Thyroid gland (tissue), 4 donors: ENCODE data around the gene RIPOR2.

ENCODE experiments used
- POLR2A ChIP-seq, 2 donors: fragments of 450-650 bp; IDR thresholded peaks; one replicate each; pipeline ENCODE4 v1.6.1; 2017; ENCODE audit warnings: antibody characterized with exemption in 2 of 2, mild to moderate bottlenecking in 2 of 2, moderate library complexity in 1 of 2
- TF ChIP-seq, protein P1 (sequence below), 6 experiments: fragments of 200-600 bp in 3 of 6; fragments of 450-650 bp in 3 of 6; sonication (generic) in 3 of 6; IDR thresholded peaks; one replicate each; pipeline ENCODE4 v1.5.1; 2016 to 2019; ENCODE audit warnings: antibody characterized with exemption in 6 of 6, mild to moderate bottlenecking in 2 of 6, inconsistent platforms in 1 of 6, moderate library complexity in 1 of 6

DNA sequence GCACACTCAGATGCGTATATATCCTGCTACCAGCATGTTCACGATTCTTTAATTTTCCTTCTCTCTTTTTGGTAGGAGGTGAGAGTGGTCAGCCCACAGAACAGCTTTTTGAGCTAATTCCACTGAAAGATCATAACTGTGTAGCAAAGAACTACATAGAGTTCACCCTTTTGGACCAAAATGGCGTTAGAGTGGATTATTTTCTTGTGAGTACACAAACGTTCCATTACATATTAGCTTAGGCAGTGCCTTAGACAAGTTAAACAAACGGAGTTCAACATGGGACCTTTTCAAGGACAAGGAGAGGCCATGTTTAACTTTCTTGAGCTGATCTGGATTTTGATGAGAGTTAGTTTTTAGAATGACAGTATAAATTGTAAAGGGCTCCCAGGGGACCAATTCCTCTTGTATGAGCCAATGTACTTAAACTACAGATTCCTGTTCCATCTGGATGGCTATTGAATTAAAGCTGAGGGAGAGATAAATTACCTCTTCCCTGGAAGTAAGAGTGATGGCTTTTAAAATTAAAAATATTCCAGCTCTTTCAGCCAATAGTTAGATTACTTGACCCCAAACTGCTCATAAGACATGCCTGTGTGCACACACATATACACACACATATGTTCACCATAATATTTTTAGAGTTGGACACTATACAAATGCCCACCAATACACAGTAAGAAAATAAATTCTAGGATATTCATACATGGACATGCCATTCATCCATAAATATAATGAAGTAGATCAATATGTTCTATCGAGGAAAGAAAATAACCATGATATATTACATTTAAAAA lies 111.4 kb downstream of the RIPOR2 start:
- TF ChIP-seq, protein P1, sequence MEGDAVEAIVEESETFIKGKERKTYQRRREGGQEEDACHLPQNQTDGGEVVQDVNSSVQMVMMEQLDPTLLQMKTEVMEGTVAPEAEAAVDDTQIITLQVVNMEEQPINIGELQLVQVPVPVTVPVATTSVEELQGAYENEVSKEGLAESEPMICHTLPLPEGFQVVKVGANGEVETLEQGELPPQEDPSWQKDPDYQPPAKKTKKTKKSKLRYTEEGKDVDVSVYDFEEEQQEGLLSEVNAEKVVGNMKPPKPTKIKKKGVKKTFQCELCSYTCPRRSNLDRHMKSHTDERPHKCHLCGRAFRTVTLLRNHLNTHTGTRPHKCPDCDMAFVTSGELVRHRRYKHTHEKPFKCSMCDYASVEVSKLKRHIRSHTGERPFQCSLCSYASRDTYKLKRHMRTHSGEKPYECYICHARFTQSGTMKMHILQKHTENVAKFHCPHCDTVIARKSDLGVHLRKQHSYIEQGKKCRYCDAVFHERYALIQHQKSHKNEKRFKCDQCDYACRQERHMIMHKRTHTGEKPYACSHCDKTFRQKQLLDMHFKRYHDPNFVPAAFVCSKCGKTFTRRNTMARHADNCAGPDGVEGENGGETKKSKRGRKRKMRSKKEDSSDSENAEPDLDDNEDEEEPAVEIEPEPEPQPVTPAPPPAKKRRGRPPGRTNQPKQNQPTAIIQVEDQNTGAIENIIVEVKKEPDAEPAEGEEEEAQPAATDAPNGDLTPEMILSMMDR (IDR thresholded peaks at IDR 0.05), result no peak
- TF ChIP-seq POLR2A (IDR thresholded peaks at IDR 0.05), result no peak
